Subcutaneous abdominal adipose tissue (tissue), 5 donors: ENCODE results near the gene LPP.
"Not testable (repeated sequence)": the region's sequence is repeated elsewhere in the genome, so short reads cannot be mapped to it uniquely, and the experiment has no call there.

Experiments
- H3K27ac ChIP-seq: one replicate; pipeline ENCODE4 v1.7.0; 2013; ENCODE audit warnings: low read depth, mild to moderate bottlenecking, inconsistent platforms, low read length, moderate library complexity
- H3K27me3 ChIP-seq, 5 donors: one replicate each; pipeline ENCODE4 v1.7.0; 2013; ENCODE audit warnings: low read length in 5 of 5, inconsistent platforms in 1 of 5; ENCODE audit not compliant: control insufficient read depth in 5 of 5, insufficient read depth in 4 of 5
- H3K36me3 ChIP-seq, 5 donors: one replicate each; pipeline ENCODE4 v1.7.0; 2013; ENCODE audit warnings: low read length in 5 of 5; ENCODE audit not compliant: control insufficient read depth in 5 of 5, insufficient read depth in 5 of 5
- H3K4me1 ChIP-seq, 5 donors: one replicate each; pipeline ENCODE4 v1.7.0; 2013; ENCODE audit warnings: low read length in 5 of 5, mild to moderate bottlenecking in 3 of 5, moderate library complexity in 1 of 5; ENCODE audit not compliant: control insufficient read depth in 5 of 5, insufficient read depth in 5 of 5
- H3K4me3 ChIP-seq, 5 donors: one replicate each; pipeline ENCODE4 v1.7.0; 2013; ENCODE audit warnings: low read length in 5 of 5, low read depth in 1 of 5
- H3K9ac ChIP-seq, 5 donors: one replicate each; pipeline ENCODE4 v1.7.0; 2013; ENCODE audit warnings: low read length in 5 of 5, mild to moderate bottlenecking in 4 of 5, moderate library complexity in 3 of 5
- H3K9me3 ChIP-seq, 5 donors: one replicate each; pipeline ENCODE4 v1.7.0; 2013; ENCODE audit warnings: low read length in 5 of 5; ENCODE audit not compliant: control insufficient read depth in 5 of 5
- donor health status: healthy.
- donor health status: healthy.
- donor health status: healthy.
- donor health status: healthy.
- donor health status: healthy.

The LPP gene

DNA sequence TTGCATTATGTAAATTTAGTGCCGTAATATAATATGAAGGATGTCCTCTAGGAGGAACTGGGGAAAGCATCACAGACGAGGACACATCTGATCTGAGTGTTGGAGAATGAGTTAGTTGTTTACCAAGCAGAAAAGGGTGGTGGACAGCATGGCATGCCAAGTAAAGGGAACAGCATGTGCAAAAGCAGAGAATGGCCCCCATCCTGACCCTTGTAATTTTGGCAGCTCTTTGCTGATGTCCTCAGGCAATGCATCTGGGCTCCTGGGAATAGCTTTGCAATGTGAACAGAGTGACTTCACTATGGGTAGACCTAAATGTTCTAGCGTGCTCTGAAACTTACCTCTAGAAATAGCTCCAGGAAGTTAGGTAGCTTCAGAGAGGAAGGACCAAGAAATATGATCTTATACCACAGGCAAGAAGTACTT is 263.3 kb downstream of the LPP start:
- peaks cover 0 to 15% (median 11%) of the 10 kb centered on the region in 5 donors for H3K4me1 ChIP-seq
- no peak overlapping the region for H3K4me3 ChIP-seq
- H3K27ac ChIP-seq: no peak overlapping the region
- peaks cover 0 to 2% (median 0%) of the 10 kb centered on the region in 5 donors for H3K9me3 ChIP-seq
- no peak overlapping the region for H3K9ac ChIP-seq
- H3K27me3 ChIP-seq: no peaks in the 10 kb centered on the region
- H3K36me3 ChIP-seq: peaks cover 0 to 3% (median 0%) of the 10 kb centered on the region in 5 donors

DNA sequence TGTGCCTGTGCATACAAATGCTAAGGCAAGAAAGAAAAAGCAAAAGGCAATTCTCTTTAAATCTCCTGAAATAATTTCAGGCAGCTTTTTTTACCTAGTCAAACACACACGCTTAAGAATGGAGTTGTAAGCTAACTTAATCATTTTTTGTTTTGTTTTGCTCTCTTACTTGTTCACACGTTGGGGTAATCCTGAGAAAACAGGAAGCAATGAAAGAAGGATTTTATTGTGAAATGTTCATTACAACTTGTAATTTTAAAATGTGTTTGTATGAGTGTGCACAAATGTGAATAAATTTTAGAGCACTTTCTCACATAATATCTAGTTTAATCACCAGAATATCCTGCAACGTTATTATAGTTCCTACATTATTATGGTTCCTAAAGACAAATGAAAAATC is 263.8 kb downstream of the LPP start:
- H3K27ac ChIP-seq: no peak overlapping the region
- H3K36me3 ChIP-seq: peaks cover 0 to 2% (median 0%) of the 10 kb centered on the region in 5 donors
- no peak overlapping the region for H3K9ac ChIP-seq
- H3K4me1 ChIP-seq: peaks cover 0 to 15% (median 11%) of the 10 kb centered on the region in 5 donors
- H3K4me3 ChIP-seq: no peak overlapping the region
- H3K27me3 ChIP-seq: no peaks in the 10 kb centered on the region
- peaks cover 0 to 2% (median 0%) of the 10 kb centered on the region in 5 donors for H3K9me3 ChIP-seq

DNA sequence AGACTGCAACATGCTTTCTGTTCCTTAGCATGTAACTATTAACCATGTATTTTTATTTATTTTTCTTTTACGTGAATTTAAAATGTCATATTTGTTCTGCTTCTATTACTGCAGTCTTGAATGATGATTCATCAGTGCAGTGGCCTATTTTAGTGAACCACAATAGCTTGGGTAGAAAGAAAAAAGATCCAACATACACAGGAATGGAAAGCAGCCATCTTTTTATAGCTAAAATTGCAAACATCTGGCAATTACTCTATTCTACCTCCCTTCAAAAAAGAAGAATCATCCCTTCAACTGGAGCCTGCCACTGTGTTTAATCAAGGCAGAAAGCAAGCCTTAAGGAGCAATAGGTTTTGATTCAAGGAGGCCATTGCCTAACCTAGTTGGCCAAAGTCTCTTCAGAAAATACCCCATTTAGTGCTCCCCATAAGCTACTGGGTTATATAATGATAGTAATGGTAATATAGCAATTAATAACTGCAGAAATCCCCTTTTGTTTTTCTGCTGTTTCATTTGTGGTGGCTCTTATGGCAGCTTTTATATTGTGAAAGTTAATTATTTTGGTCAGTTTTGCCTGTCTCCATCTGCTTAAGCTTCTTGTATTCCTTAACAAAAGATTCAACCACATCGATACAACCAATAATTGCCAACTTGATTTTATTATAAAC is 267.3 kb downstream of the LPP start:
- Histone ChIP-seq H3K27ac (no peak overlapping the region), H3K4me1 (peaks cover 0 to 15% (median 11%) of the 10 kb centered on the region in 5 donors), H3K4me3 (no peak overlapping the region), H3K9me3 (peaks cover 0 to 2% (median 0%) of the 10 kb centered on the region in 5 donors), H3K9ac (no peak overlapping the region), H3K27me3 (no peaks in the 10 kb centered on the region), H3K36me3 (no peaks in the 10 kb centered on the region)

DNA sequence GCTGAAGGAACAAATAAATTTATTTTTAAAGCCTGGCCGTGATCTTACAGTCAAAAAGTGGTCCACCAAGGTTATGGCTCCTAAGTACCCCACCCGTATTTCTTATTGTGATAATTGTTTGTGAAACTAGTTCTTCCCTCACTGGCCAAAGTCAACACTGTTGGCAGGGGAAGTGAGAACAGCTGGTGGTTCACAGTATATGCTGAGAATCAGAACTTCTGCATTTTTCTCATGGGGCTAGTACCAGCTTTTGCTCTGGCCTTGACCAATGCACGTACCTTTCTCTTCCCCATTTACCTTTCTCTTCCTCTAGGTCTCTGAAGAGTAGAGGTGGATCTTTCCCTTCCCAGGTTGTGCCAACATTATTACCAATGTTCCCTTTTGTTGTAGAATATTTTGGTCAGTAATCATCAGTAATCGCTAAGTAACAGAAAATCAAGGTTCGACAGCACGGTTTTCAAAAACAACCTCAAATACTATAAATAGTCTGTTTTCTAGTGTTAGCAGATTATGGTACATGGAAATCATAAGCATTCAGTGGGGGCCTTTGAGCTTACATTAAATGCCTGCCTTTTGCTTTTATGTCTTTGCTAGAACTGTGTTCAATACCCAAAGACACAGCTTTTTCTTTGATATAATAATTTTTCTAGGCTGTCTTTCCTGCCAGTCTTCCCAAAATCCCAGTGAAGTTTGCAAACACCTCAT is 268.0 kb downstream of the LPP start:
- peaks cover 0 to 2% (median 0%) of the 10 kb centered on the region in 5 donors for H3K9me3 ChIP-seq
- no peak overlapping the region for H3K27ac ChIP-seq
- no peaks in the 10 kb centered on the region for H3K27me3 ChIP-seq
- no peak overlapping the region for H3K9ac ChIP-seq
- H3K4me1 ChIP-seq: peaks cover 0 to 15% (median 11%) of the 10 kb centered on the region in 5 donors
- no peaks in the 10 kb centered on the region for H3K36me3 ChIP-seq
- no peak overlapping the region for H3K4me3 ChIP-seq

DNA sequence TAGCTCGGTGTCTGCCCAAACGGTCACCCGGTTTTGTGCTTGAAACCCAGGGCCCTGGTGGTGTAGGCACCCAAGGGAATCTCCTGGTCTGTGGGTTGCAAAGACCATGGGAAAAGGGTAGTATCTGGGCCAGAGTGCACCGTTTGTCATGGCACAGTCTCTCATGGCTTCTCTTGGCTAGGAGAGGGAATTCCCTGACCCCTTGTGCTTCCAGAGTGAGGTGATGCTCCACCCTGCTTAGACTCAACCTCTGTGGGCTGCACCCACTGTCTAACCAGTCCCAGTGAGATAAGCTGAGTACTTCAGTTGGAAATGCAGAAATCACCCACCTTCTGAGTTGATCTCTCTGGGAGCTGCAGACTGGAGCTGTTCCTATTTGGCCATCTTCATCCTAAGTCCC is 274.0 kb downstream of the LPP start:
- H3K27ac ChIP-seq, H3K36me3 ChIP-seq, H3K9ac ChIP-seq, H3K9me3 ChIP-seq, H3K27me3 ChIP-seq, H3K4me3 ChIP-seq: not testable (repeated sequence)
- H3K4me1 ChIP-seq: peaks cover 0 to 18% (median 12%) of the 10 kb centered on the region in 5 donors

DNA sequence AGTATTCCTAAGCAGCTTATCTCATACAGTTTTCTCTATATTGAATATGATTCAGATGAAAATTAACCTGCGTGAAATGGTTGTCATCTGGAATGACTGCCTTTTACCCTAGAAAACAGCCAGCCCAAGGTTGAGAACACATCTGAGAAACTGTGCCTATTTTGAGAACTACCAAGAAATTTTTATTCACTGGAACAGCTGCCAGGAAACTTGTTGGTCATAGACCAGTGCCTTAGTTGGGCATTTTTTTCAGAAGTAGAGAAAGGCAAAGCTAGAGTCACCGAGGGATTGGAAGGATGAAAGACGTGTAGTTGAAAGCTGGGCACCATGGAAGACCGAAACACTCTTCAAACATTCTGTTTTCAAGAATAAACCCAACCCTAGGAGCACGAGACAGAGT is 277.1 kb downstream of the LPP start:
- Histone ChIP-seq H3K4me3 (no peak overlapping the region), H3K9me3 (no peaks in the 10 kb centered on the region), H3K4me1 (peaks cover 0 to 22% (median 17%) of the 10 kb centered on the region in 5 donors)

DNA sequence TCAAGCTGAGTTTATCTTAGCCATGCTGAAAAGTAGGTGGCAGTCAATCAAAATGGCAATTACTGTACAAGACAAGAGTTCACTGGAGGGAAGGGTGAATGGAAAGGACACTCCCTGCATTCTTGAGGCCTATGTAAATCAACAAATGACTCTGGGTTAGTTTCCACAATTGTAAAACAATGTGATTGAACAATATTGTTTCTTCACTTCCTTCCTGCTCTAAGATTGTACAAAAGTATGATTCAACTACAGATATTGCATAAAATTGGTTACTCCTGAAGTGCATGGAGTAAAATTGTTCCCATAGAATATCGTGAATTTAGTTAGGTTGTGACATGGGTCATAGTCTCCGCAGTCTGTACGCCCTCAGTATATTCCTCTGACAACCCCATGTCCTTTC is 277.6 kb downstream of the LPP start:
- Histone ChIP-seq H3K36me3 (no peaks in the 10 kb centered on the region), H3K9ac (no peak overlapping the region), H3K27ac (no peak overlapping the region), H3K27me3 (no peaks in the 10 kb centered on the region), H3K9me3 (no peaks in the 10 kb centered on the region), H3K4me3 (no peak overlapping the region), H3K4me1 (peaks cover 0 to 22% (median 17%) of the 10 kb centered on the region in 5 donors)

More for the DNA sequence above, 277.1 kb downstream of the LPP start:
- Histone ChIP-seq H3K27me3 (no peaks in the 10 kb centered on the region), H3K27ac (no peak overlapping the region), H3K36me3 (no peaks in the 10 kb centered on the region), H3K9ac (no peak overlapping the region)

DNA sequence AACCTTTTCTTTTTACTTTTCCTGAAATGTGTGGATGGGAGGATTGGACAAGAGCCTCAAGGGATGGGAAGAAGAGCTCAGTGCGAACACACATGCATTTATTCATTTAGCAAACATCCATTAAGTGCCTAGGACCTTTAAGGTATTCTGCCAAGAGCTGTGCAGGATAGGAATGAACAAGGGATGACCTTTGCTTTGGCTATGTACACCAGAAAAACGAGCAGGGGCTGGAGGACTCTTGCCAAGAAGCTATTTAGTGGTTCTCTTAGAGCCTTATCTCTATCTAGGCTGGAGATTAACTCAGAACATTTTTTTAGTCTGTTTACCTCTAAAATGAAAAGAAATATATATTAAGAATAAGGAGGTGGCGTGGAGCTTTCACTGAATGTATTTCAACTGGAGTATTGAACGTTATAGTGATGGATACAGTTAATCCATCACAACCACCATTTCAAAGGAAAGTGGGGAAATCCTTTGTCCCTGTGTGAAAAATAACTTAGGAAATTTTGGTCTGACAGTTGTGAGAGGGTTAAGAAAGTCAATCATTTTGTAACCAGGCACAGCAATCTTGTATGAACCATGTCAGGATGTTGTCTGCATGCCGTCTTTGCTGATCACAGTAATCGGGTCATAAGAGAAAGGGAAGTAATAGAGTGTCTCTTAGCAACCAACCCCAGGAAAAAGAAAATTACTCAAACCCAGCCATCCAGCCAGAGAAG is 279.0 kb downstream of the LPP start:
- H3K9ac ChIP-seq: no peak overlapping the region
- no peaks in the 10 kb centered on the region for H3K36me3 ChIP-seq
- no peak overlapping the region for H3K4me3 ChIP-seq
- H3K9me3 ChIP-seq: no peaks in the 10 kb centered on the region
- H3K27me3 ChIP-seq: no peaks in the 10 kb centered on the region
- peaks cover 0 to 20% (median 17%) of the 10 kb centered on the region in 5 donors for H3K4me1 ChIP-seq
- H3K27ac ChIP-seq: peak overlapping the region; percentile 42

DNA sequence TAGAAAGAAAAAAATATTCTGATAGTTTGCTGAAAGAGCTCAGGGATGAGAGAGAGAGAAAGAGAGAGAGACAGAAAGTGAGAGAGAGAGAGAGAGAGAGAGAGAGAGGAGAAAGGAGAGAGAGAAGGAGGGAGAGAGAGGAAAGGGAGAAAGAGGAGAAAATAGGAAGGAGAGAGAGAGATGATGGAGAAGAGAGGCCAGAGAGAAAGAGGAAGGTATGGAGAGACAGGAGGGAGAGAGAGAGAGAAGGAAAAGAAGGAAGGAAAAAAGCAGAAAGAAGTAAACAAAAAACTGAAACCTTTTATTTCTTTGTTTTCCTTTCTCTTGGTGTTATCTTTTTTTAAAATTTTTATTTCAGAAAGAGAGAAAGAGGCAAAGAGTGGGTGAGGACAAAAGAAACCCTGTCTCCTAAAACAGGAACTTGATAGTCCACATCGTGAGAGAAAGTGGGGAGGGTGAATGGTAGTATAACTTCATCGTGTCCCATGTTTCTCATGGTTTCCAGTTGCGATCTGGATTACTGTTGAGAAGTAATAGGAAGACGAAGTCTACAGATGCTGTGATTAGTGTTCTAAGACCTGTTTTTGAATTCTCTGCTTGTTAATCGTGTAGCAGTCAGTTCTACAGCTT is 279.7 kb downstream of the LPP start:
- H3K36me3 ChIP-seq: no peaks in the 10 kb centered on the region
- no peaks in the 10 kb centered on the region for H3K9me3 ChIP-seq
- H3K27ac ChIP-seq: peak overlapping the region; percentile 42
- no peaks in the 10 kb centered on the region for H3K27me3 ChIP-seq
- peaks cover 0 to 23% (median 17%) of the 10 kb centered on the region in 5 donors for H3K4me1 ChIP-seq
- H3K4me3 ChIP-seq: no peak overlapping the region
- no peak overlapping the region for H3K9ac ChIP-seq
